ENCODE data around the gene MYH3. TPM values are rescaled to one million over a fixed set of nuclear protein-coding genes. Genes with fewer than 3 reads are reported as not detected.

The MYH3 gene
- polyA plus RNA-seq, 1 donor from 2014 or later, result 0.74 TPM

- Histone ChIP-seq H3K79me2 (replicated peaks; ENCODE audit: insufficient read depth, low read length) (no peaks in the 10 kb centered on the region), H3K36me3 (ENCODE audit: insufficient read depth, low read length) (no peaks in the 10 kb centered on the region), H3K9ac (ENCODE audit: low read length) (no peak overlapping the region), H3K9me3 (ENCODE audit: low read length) (no peaks in the 10 kb centered on the region), H4K20me1 (ENCODE audit: insufficient read depth) (no peaks in the 10 kb centered on the region), H3K27me3 (ENCODE audit: insufficient read depth, low read depth, low read length) (no peaks in the 10 kb centered on the region), H3F3A (ENCODE audit: insufficient read depth, low read length, poor library complexity, severe bottlenecking) (no peaks in the 10 kb centered on the region), H3K4me2 (ENCODE audit: low read length) (no peak overlapping the region), H3K4me3 (ENCODE audit: low read length) (no peak overlapping the region), H3K9me2 (ENCODE audit: insufficient read depth, low read length) (no peaks in the 10 kb centered on the region), H2AFZ (ENCODE audit: low read depth, low read length) (no peak overlapping the region), H3K27ac (ENCODE audit: low read length) (no peak overlapping the region)
- no peak for TF ChIP-seq MXI1 (conservative IDR thresholded peaks at IDR 0.05; ENCODE audit: poor library complexity, severe bottlenecking)
- no peak for TF ChIP-seq RAD21 (conservative IDR thresholded peaks at IDR 0.05)
- no peak for TF ChIP-seq TAF1 (IDR thresholded peaks at IDR 0.05; ENCODE audit: low read depth)
- TF ChIP-seq, protein P1, sequence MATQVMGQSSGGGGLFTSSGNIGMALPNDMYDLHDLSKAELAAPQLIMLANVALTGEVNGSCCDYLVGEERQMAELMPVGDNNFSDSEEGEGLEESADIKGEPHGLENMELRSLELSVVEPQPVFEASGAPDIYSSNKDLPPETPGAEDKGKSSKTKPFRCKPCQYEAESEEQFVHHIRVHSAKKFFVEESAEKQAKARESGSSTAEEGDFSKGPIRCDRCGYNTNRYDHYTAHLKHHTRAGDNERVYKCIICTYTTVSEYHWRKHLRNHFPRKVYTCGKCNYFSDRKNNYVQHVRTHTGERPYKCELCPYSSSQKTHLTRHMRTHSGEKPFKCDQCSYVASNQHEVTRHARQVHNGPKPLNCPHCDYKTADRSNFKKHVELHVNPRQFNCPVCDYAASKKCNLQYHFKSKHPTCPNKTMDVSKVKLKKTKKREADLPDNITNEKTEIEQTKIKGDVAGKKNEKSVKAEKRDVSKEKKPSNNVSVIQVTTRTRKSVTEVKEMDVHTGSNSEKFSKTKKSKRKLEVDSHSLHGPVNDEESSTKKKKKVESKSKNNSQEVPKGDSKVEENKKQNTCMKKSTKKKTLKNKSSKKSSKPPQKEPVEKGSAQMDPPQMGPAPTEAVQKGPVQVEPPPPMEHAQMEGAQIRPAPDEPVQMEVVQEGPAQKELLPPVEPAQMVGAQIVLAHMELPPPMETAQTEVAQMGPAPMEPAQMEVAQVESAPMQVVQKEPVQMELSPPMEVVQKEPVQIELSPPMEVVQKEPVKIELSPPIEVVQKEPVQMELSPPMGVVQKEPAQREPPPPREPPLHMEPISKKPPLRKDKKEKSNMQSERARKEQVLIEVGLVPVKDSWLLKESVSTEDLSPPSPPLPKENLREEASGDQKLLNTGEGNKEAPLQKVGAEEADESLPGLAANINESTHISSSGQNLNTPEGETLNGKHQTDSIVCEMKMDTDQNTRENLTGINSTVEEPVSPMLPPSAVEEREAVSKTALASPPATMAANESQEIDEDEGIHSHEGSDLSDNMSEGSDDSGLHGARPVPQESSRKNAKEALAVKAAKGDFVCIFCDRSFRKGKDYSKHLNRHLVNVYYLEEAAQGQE (IDR thresholded peaks at IDR 0.05; ENCODE audit: borderline replicate concordance), result no peak
- no peak for TF ChIP-seq SMC3 (conservative IDR thresholded peaks at IDR 0.05; ENCODE audit: poor library complexity)
- TF ChIP-seq CTCF (IDR thresholded peaks at IDR 0.05; ENCODE audit: poor library complexity, severe bottlenecking), result no peak
- TF ChIP-seq POLR2AphosphoS5 (IDR thresholded peaks at IDR 0.05), result no peak
- TF ChIP-seq EZH2 (IDR thresholded peaks at IDR 0.05; ENCODE audit: borderline replicate concordance, insufficient read depth, low read length, poor library complexity, severe bottlenecking), result no peak
- no peak for TF ChIP-seq EP300 (conservative IDR thresholded peaks at IDR 0.05; ENCODE audit: poor library complexity, severe bottlenecking)
These were observed 48.9 kb downstream of the MYH3 start for GRCh38 chr17:10608244-10608643.

DNA sequence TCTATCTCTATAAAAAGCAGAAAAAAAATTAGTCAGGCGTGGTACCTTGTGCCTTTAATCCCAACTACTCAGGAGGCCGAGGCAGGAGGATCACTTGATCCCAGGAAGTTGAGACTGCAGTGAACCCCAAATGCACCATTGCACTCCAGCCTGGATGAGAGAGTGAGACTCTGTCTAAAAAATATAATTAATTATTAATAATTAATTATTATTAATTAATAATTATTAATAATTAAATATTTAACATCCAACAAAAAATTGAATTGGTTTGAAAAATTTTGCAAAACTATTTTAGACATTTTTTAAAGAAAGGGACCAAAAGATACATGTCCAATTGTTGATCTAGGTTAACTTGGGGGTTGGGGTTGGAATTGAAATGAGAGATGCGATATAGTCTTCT lies 51.0 kb downstream of the MYH3 start:
- no peak for TF ChIP-seq TAF1 (IDR thresholded peaks at IDR 0.05; ENCODE audit: low read depth)
- TF ChIP-seq, protein P1 (IDR thresholded peaks at IDR 0.05; ENCODE audit: borderline replicate concordance), result no peak
- no peak for TF ChIP-seq EZH2 (IDR thresholded peaks at IDR 0.05; ENCODE audit: borderline replicate concordance, insufficient read depth, low read length, poor library complexity, severe bottlenecking)
- TF ChIP-seq CTCF (IDR thresholded peaks at IDR 0.05; ENCODE audit: poor library complexity, severe bottlenecking), result no peak
- no peak for TF ChIP-seq SMC3 (conservative IDR thresholded peaks at IDR 0.05; ENCODE audit: poor library complexity)
- Histone ChIP-seq H3K27me3 (ENCODE audit: insufficient read depth, low read depth, low read length) (no peaks in the 10 kb centered on the region), H3F3A (ENCODE audit: insufficient read depth, low read length, poor library complexity, severe bottlenecking) (no peaks in the 10 kb centered on the region), H3K4me2 (ENCODE audit: low read length) (no peak overlapping the region), H3K4me3 (ENCODE audit: low read length) (no peak overlapping the region), H2AFZ (ENCODE audit: low read depth, low read length) (no peak overlapping the region), H3K9ac (ENCODE audit: low read length) (no peak overlapping the region), H3K9me3 (ENCODE audit: low read length) (no peaks in the 10 kb centered on the region), H3K9me2 (ENCODE audit: insufficient read depth, low read length) (no peaks in the 10 kb centered on the region), H3K36me3 (ENCODE audit: insufficient read depth, low read length) (no peaks in the 10 kb centered on the region), H3K79me2 (replicated peaks; ENCODE audit: insufficient read depth, low read length) (no peaks in the 10 kb centered on the region), H3K27ac (ENCODE audit: low read length) (no peak overlapping the region), H4K20me1 (ENCODE audit: insufficient read depth) (no peaks in the 10 kb centered on the region)

All from neural cell (in vitro differentiated cells).